ENCODE measurements around the gene EYS. TPM values are rescaled to one million over a fixed set of nuclear protein-coding genes. Genes with fewer than 3 reads are reported as not detected.

EYS gene
- total RNA-seq, 1 donor: under 0.01 TPM

GRCh38 chr6:64874776-64875175 is 832.2 kb downstream of the EYS start:
- no peak for DNase-seq (ENCODE audit: low read depth in 2 of 3, low spot score in 2 of 3)

GRCh38 chr6:64872633-64873032 is 834.4 kb downstream of the EYS start:
- no peak for DNase-seq (ENCODE audit: low read depth in 2 of 3, low spot score in 2 of 3)

- DNase-seq (ENCODE audit: low read depth in 2 of 3, low spot score in 2 of 3): no peak
Observed at GRCh38 chr6:64861039-64861651, 845.9 kb downstream of the EYS start.

GRCh38 chr6:64860203-64860602 is 846.8 kb downstream of the EYS start:
- DNase-seq (ENCODE audit: low read depth in 2 of 3, low spot score in 2 of 3): no peak

GRCh38 chr6:64850121-64850520 is 856.9 kb downstream of the EYS start:
- DNase-seq (ENCODE audit: low read depth in 2 of 3, low spot score in 2 of 3): no peak

- no peak for DNase-seq (ENCODE audit: low read depth in 2 of 3, low spot score in 2 of 3)
Observed at GRCh38 chr6:64848467-64848866, 858.6 kb downstream of the EYS start.

GRCh38 chr6:64847396-64847795 is 859.6 kb downstream of the EYS start:
- no peak for DNase-seq (ENCODE audit: low read depth in 2 of 3, low spot score in 2 of 3)

- DNase-seq (ENCODE audit: low read depth in 2 of 3, low spot score in 2 of 3): peak in 2 of 3 donors; percentile 1 to 38
Observed at GRCh38 chr6:64838726-64839125, 868.3 kb downstream of the EYS start.

GRCh38 chr6:64831680-64832079 is 875.3 kb downstream of the EYS start:
- DNase-seq (ENCODE audit: low read depth in 2 of 3, low spot score in 2 of 3): no peak

- no peak for DNase-seq (ENCODE audit: low read depth in 2 of 3, low spot score in 2 of 3)
Observed at GRCh38 chr6:64817525-64817924, 889.5 kb downstream of the EYS start.

GRCh38 chr6:64815718-64816117 is 891.3 kb downstream of the EYS start:
- DNase-seq (ENCODE audit: low read depth in 2 of 3, low spot score in 2 of 3): no peak

- DNase-seq (ENCODE audit: low read depth in 2 of 3, low spot score in 2 of 3): no peak
Observed at GRCh38 chr6:64812138-64812537, 894.9 kb downstream of the EYS start.

- no peak for DNase-seq (ENCODE audit: low read depth in 2 of 3, low spot score in 2 of 3)
Observed at GRCh38 chr6:64811119-64811518, 895.9 kb downstream of the EYS start.

- no peak for DNase-seq (ENCODE audit: low read depth in 2 of 3, low spot score in 2 of 3)
Observed at GRCh38 chr6:64807785-64808184, 899.2 kb downstream of the EYS start.

GRCh38 chr6:64803470-64804166 is 903.4 kb downstream of the EYS start:
- no peak for DNase-seq (ENCODE audit: low read depth in 2 of 3, low spot score in 2 of 3)

GRCh38 chr6:64792534-64792933 is 914.5 kb downstream of the EYS start:
- DNase-seq (ENCODE audit: low read depth in 2 of 3, low spot score in 2 of 3): no peak

GRCh38 chr6:64789476-64789875 is 917.5 kb downstream of the EYS start:
- DNase-seq (ENCODE audit: low read depth in 2 of 3, low spot score in 2 of 3): peak in 1 of 3 donors; percentile 13

- DNase-seq (ENCODE audit: low read depth in 2 of 3, low spot score in 2 of 3): no peak
Observed at GRCh38 chr6:64786736-64787135, 920.3 kb downstream of the EYS start.

- no peak for DNase-seq (ENCODE audit: low read depth in 2 of 3, low spot score in 2 of 3)
Observed at GRCh38 chr6:64782877-64783276, 924.1 kb downstream of the EYS start.

GRCh38 chr6:64777941-64778785 is 928.9 kb downstream of the EYS start:
- no peak for DNase-seq (ENCODE audit: low read depth in 2 of 3, low spot score in 2 of 3)

- DNase-seq (ENCODE audit: low read depth in 2 of 3, low spot score in 2 of 3): no peak
Observed at GRCh38 chr6:64776359-64776758, 930.7 kb downstream of the EYS start.

GRCh38 chr6:64774881-64775280 is 932.1 kb downstream of the EYS start:
- DNase-seq (ENCODE audit: low read depth in 2 of 3, low spot score in 2 of 3): no peak

All from hematopoietic multipotent progenitor cell (in vitro differentiated cells).